ENCODE results near the gene NALCN.

GRCh38 chr13:101150998-101151397, 265.3 kb downstream of the NALCN start:
- no peak for TF ChIP-seq CTCF (IDR thresholded peaks at IDR 0.05; ENCODE audit: insufficient read depth, low read depth, low read length)
- no peak for TF ChIP-seq EZH2 (IDR thresholded peaks at IDR 0.05; ENCODE audit: insufficient read depth, low read length)

Measured in astrocyte (in vitro differentiated cells and primary cell).